K562 treated with DMSO at 1 percent for 24 hours (cell line): Measurements from ENCODE around the gene STYXL1. TPM values are rescaled to one million over a fixed set of nuclear protein-coding genes. Genes with fewer than 3 reads are reported as not detected.

Experiments used
- total RNA-seq: library from RNA; unstranded; fragments of 300-600 nt; gene quantifications from 2 replicates; pipeline ENCODE4 v1.2.3, GENCODE V29; 2022; ENCODE audit warnings: low read depth; ENCODE audit not compliant: insufficient read depth

STYXL1 gene
- total RNA-seq = 63.2 and 67.7 TPM in 2 replicates

DNA sequence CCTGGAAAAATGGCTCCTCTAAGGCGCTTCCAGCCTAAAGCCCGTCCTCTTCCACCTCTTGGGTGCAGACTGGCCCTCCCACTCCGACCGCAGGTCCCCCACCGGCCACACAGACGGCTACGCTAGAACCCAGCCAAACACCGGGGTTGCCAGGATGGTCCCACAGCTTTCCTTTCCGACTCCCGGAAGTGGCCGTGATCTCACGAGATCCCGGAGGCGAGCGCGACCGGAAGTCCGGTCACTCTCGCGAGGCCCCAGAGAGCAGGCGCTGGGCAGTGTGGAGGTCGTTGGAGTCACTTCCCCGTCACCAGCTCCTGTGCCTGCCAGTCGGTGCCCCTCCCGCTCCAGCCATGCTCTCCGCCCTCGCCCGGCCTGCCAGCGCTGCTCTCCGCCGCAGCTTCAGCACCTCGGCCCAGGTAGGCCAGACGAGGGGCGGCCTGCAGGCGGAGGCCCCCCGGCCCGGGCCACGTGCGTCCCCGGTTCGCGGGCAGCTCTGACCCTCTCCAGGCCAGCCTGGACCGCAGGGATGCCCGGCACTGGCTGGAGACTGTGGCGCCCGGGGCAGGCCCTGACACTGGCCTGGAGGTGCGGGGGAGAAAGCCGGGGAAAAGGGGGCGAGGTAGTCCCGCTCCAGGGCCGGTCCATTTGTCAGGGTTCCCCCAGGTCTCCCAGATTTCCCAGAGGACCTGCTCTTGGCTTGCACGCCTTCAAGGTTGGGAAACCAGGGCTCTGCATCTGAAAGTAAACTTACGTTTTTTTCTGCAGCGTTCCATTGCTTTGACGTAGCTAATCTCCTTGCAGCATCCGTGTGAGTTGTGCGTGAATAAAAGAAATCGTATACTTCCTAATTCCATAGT lies at the start of gene STYXL1, which contains the start of gene MDH2:
TSS of gene STYXL1 (minus strand) at position 190 of the 857 bp plus-strand sequence. CDS start 17,477 bp downstream, outside the sequence.
TSS of gene MDH2 (plus strand) at position 296 of the 857 bp plus-strand sequence. CDS start at position 351, 55 bp downstream.

DNA sequence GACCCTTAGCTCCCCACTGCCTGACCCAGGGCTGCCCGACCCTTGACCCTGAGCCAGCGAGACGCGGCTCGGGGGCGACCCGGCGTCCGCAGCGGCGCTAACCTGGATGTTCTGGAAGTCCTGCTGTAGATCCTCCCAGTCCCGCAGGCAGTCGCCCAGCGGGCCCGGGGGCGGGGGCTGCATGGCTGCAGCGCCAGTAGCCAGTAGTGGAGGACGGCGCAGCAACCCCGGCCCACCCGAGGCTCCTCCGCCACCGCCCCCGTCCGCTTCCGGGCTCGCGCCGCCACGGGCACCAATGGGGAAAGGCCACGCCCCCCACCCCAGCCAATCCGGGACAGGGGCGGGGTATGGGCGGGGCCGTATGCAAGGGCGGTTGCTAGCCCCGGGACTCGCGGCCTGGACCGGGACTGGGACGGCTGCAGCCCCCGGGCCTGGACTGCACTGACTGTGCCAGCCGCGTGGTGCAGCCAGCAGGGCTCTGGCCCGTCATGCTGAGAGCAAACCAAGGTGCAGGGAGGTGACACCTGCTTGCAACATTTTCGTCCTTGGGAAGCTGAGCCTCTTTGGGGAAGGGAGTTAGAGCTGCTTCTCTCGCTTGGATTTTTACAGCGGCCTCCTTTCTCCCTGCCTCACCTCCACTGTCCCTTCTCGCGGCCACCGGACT lies 53.3 kb downstream of the STYXL1 start, which contains the start of gene TMEM120A:
TSS of gene TMEM120A (minus strand) at position 208 of the 664 bp plus-strand sequence. CDS start at position 183, 25 bp downstream.

Other genes starting within 250 kb of the STYXL1 start
- 1.3 TPM in 1 of 2 replicates, not detected in the other for gene CCL24, start 234.2 kb downstream of the STYXL1 start, total RNA-seq
- 141 and 153 TPM in 2 replicates for gene RHBDD2, start 169.0 kb downstream of the STYXL1 start, total RNA-seq
- gene POR, start 132.8 kb downstream of the STYXL1 start, total RNA-seq = 236 and 249 TPM in 2 replicates
- gene TMEM120A, start 53.4 kb downstream of the STYXL1 start, total RNA-seq = 57.3 TPM in 2 replicates
- gene MDH2, start 106 bp upstream of the STYXL1 start, total RNA-seq = 330 and 337 TPM in 2 replicates
- gene SRRM3, start 153.9 kb upstream of the STYXL1 start, total RNA-seq = 0.94 and 1.1 TPM in 2 replicates